Loucy (cell line): Measurements from ENCODE around the gene ZFR2.

ENCODE experiments used
- CTCF ChIP-seq: fragments of 200-600 bp; sonication (generic); conservative IDR thresholded peaks from 2 replicates; pipeline ENCODE4 v1.5.1; 2014; ENCODE audit warnings: mild to moderate bottlenecking, antibody characterized with exemption, low read length
- EZH2phosphoT487 ChIP-seq: fragments of 200-600 bp; IDR thresholded peaks from 2 replicates; pipeline ENCODE4 v1.6.1; 2018; ENCODE audit warnings: antibody characterized with exemption, mild to moderate bottlenecking, moderate library complexity, borderline replicate concordance

GRCh38 chr19:3849787-3850186 is 19.1 kb downstream of the ZFR2 start:
- TF ChIP-seq CTCF (no peak), EZH2phosphoT487 (no peak)
